Middle frontal gyrus (tissue), 1 donor: Measurements from ENCODE around the gene C12orf56.
"Not testable (repeated sequence)": the region's sequence is repeated elsewhere in the genome, so short reads cannot be mapped to it uniquely, and the experiment has no call there.

ENCODE experiments used
- DNase-seq: peaks from one replicate; pipeline ENCODE4 v3.0.0-alpha.2; 2015; ENCODE audit warnings: low spot score; ENCODE audit errors: extremely low spot score

Gene C12orf56

GRCh38 chr12:64236549-64236948 lies 154.0 kb downstream of the C12orf56 start:
- DNase-seq: no peak

- no peak for DNase-seq
Measured at GRCh38 chr12:64232196-64232595, 158.4 kb downstream of the C12orf56 start.

GRCh38 chr12:64229796-64230195 lies 160.8 kb downstream of the C12orf56 start:
- DNase-seq: no peak

- DNase-seq: no peak
Measured at GRCh38 chr12:64229240-64229639, 161.3 kb downstream of the C12orf56 start.

- DNase-seq: no peak
Measured at GRCh38 chr12:64225626-64226025, 164.9 kb downstream of the C12orf56 start.

GRCh38 chr12:64222009-64222765 lies 168.4 kb downstream of the C12orf56 start, which contains the start of gene KICS2:
TSS of gene KICS2 (minus strand) at chr12:64222296. CDS start at chr12:64222237, 59 bp downstream.
- peak; percentile 89 for DNase-seq

- peak; percentile 77 for DNase-seq
Measured at GRCh38 chr12:64221651-64222008, 168.9 kb downstream of the C12orf56 start.

- no peak for DNase-seq
Measured at GRCh38 chr12:64220046-64220445, 170.5 kb downstream of the C12orf56 start.

- no peak for DNase-seq
Measured at GRCh38 chr12:64219145-64219544, 171.4 kb downstream of the C12orf56 start.

GRCh38 chr12:64218597-64218996 lies 172.0 kb downstream of the C12orf56 start:
- DNase-seq: no peak

GRCh38 chr12:64217643-64218042 lies 172.9 kb downstream of the C12orf56 start:
- not testable (repeated sequence) for DNase-seq

- no peak for DNase-seq
Measured at GRCh38 chr12:64216239-64216638, 174.3 kb downstream of the C12orf56 start.
